HL-60 (cell line): ENCODE results near the gene FHL2.

Experiments
- DNase-seq, 2 experiments: peaks; one replicate each; pipeline ENCODE4 v3.0.0-alpha.2; 2010 to 2020; ENCODE audit warnings: low read depth in 1 of 2, low spot score in 1 of 2
- H3K27ac ChIP-seq: fragments of 250-450 bp; sonication (Bioruptor Pico); replicated peaks from 2 replicates; pipeline ENCODE4 v1.5.1; 2020; ENCODE audit warnings: mild to moderate bottlenecking, moderate library complexity
- H3K27me3 ChIP-seq: fragments of 250-450 bp; sonication (Bioruptor Pico); 2 replicates; pipeline ENCODE4 v1.5.1; 2021; ENCODE audit warnings: mild to moderate bottlenecking, moderate library complexity; ENCODE audit not compliant: insufficient read depth, poor library complexity, severe bottlenecking
- H3K4me3 ChIP-seq: replicated peaks from 2 replicates; pipeline ENCODE4 v1.5.1; 2011; ENCODE audit warnings: mild to moderate bottlenecking, control low read depth, low read length; ENCODE audit not compliant: insufficient read depth
- CTCF ChIP-seq: IDR thresholded peaks from one replicate; pipeline ENCODE4 v1.5.1; 2011; ENCODE audit warnings: low read length, control low read depth, inconsistent platforms; ENCODE audit not compliant: insufficient read depth
- GABPA ChIP-seq: IDR thresholded peaks from 2 replicates; pipeline ENCODE4 v1.6.1; 2012; ENCODE audit warnings: low read depth
- POLR2AphosphoS5 ChIP-seq: IDR thresholded peaks from 2 replicates; pipeline ENCODE4 v1.6.1; 2012; ENCODE audit warnings: low read depth
- REST ChIP-seq: IDR thresholded peaks from 2 replicates; pipeline ENCODE4 v1.6.1; 2012; ENCODE audit warnings: low read depth; ENCODE audit not compliant: insufficient replicate concordance
- SPI1 ChIP-seq: IDR thresholded peaks from 2 replicates; pipeline ENCODE4 v1.6.1; 2012; ENCODE audit warnings: low read depth, mild to moderate bottlenecking, borderline replicate concordance

FHL2 gene

GRCh38 chr2:105445976-105446375 lies 47.1 kb upstream of the FHL2 start:
- no peak for TF ChIP-seq CTCF
- no peak for TF ChIP-seq GABPA
- no peak for TF ChIP-seq POLR2AphosphoS5
- no peak for TF ChIP-seq REST
- no peak for TF ChIP-seq SPI1
- no peak for DNase-seq
- peaks cover 3% of the 10 kb centered on the region for H3K27me3 ChIP-seq
- no peak overlapping the region for H3K27ac ChIP-seq
- H3K4me3 ChIP-seq, result no peak overlapping the region

GRCh38 chr2:105445498-105445897 lies 46.6 kb upstream of the FHL2 start:
- TF ChIP-seq GABPA, result no peak
- TF ChIP-seq CTCF, result no peak
- TF ChIP-seq REST, result no peak
- no peak for TF ChIP-seq SPI1
- no peak for TF ChIP-seq POLR2AphosphoS5
- DNase-seq, result no peak
- no peak overlapping the region for H3K4me3 ChIP-seq
- H3K27me3 ChIP-seq, result peaks cover 3% of the 10 kb centered on the region
- no peak overlapping the region for H3K27ac ChIP-seq

GRCh38 chr2:105443617-105444598 lies 45.1 kb upstream of the FHL2 start:
- Histone ChIP-seq H3K4me3 (no peak overlapping the region), H3K27ac (no peak overlapping the region), H3K27me3 (no peaks in the 10 kb centered on the region)
- no peak for TF ChIP-seq CTCF
- no peak for TF ChIP-seq REST
- TF ChIP-seq GABPA, result no peak
- no peak for TF ChIP-seq POLR2AphosphoS5
- no peak for TF ChIP-seq SPI1
- no peak for DNase-seq
